ENCODE data around the gene RYR2. TPM values are rescaled to one million over a fixed set of nuclear protein-coding genes. Genes with fewer than 3 reads are reported as not detected.

RYR2 gene
- total RNA-seq, 2 donors from 2014 or later: 59.0 to 75.9 TPM

DNA sequence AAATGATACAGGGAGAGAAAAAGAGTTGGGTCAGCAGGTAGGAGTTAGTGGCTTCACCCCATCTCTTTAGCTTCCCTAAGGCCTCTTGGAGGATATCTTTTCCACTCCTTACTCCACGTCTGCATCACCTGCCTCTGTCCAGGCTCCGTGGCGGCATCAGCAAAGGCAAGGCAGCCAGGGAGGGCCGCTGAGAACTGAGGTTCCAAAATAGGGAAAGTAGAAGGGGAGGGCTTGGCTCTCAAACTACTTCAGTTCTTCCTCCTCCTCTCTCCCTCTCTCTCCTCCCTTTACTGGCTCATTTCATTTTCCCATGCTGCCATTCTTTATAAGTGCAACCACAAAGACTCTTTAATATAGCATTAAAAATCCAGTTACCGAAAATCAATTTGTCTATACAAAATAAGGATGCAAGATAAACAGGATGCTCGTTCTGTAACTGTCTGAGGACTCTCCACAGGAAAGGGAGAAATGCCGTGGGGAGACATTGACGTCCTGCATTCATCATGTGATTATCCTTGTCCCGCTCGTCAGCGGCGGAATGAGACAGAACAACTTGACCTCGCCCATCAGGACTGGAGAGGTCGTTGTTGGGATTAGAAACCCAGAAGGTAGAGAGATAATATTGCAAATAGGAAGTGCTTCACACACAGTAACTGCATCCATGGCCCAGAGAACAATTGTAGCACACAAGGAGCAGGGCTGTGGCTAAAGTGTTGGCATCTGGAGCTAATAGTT lies 34.7 kb upstream of the RYR2 start:
- TF ChIP-seq, protein P1, sequence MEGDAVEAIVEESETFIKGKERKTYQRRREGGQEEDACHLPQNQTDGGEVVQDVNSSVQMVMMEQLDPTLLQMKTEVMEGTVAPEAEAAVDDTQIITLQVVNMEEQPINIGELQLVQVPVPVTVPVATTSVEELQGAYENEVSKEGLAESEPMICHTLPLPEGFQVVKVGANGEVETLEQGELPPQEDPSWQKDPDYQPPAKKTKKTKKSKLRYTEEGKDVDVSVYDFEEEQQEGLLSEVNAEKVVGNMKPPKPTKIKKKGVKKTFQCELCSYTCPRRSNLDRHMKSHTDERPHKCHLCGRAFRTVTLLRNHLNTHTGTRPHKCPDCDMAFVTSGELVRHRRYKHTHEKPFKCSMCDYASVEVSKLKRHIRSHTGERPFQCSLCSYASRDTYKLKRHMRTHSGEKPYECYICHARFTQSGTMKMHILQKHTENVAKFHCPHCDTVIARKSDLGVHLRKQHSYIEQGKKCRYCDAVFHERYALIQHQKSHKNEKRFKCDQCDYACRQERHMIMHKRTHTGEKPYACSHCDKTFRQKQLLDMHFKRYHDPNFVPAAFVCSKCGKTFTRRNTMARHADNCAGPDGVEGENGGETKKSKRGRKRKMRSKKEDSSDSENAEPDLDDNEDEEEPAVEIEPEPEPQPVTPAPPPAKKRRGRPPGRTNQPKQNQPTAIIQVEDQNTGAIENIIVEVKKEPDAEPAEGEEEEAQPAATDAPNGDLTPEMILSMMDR (IDR thresholded peaks at IDR 0.05): no peak
- no peaks in the 10 kb centered on the region for H3K27me3 ChIP-seq (replicated peaks; ENCODE audit: insufficient read depth)
- ATAC-seq (ENCODE audit: insufficient number of reproducible peaks, low FRiP score, low read depth) (no peak), DNase-seq (ENCODE audit: low spot score) (no peak)
- no peaks in the 10 kb centered on the region for H3K36me3 ChIP-seq
- H3K4me3 ChIP-seq: no peak overlapping the region
- H3K4me1 ChIP-seq (ENCODE audit: control insufficient read depth in 1 of 2, low read depth in 2 of 2): peaks cover 16 to 31% of the 10 kb centered on the region in 2 donors
- no peaks in the 10 kb centered on the region for H3K9me3 ChIP-seq
- H3K27ac ChIP-seq: peak overlapping the region in 1 of 2 donors; percentile 19

DNA sequence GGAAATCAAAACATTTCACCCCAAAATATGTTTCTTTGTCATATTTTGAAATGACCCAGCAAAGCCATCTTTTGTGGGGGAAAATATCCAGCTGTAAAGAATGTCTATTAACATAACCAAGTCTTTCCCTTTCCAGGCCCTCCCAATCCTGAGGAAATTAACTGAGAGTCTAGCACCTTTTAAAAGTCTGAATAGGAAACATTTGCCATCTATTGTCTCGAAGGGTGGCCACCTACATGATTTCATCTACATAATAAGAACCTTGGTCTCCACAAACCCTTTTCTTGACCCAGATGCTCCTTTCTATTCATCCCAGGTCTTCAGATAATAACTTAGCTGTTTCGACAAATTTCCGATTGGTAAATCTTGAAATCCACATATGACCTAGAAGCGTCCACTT lies 32.4 kb upstream of the RYR2 start:
- H3K9me3 ChIP-seq: no peaks in the 10 kb centered on the region

DNA sequence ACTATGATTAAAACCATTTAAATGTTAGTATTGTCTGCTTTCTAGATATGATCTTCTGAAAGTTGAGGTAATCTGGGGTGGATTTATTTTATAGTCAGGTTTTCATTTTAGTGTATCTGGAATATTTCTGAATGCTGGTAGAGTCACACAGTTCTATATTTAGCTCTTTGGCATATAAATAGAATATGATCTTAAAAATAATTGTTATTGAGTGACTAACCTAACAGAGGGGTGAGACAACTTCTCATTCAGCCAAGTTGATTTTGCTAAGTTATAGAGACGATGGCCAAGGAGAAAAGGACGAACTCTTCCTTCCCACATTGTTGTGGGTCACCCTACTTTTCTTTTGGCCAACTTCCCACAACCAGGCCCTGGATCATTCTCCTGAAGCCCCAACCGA lies 30.6 kb upstream of the RYR2 start:
- peaks cover 21 to 54% of the 10 kb centered on the region in 2 donors for H3K4me1 ChIP-seq (ENCODE audit: control insufficient read depth in 1 of 2, low read depth in 2 of 2)
- no peaks in the 10 kb centered on the region for H3K36me3 ChIP-seq
- TF ChIP-seq, protein P1 (IDR thresholded peaks at IDR 0.05): no peak
- ATAC-seq (ENCODE audit: insufficient number of reproducible peaks, low FRiP score, low read depth): peak; percentile 67
- peak overlapping the region; percentile 92 to 99 for H3K27ac ChIP-seq
- no peak overlapping the region for H3K4me3 ChIP-seq
- no peaks in the 10 kb centered on the region for H3K27me3 ChIP-seq (replicated peaks; ENCODE audit: insufficient read depth)
- DNase-seq (ENCODE audit: low spot score): no peak
- H3K9me3 ChIP-seq: no peaks in the 10 kb centered on the region

More for the DNA sequence above, 32.4 kb upstream of the RYR2 start:
- Histone ChIP-seq H3K27ac (peak overlapping the region in 1 of 2 donors; percentile 92), H3K4me1 (ENCODE audit: control insufficient read depth in 1 of 2, low read depth in 2 of 2) (peaks cover 21 to 53% of the 10 kb centered on the region in 2 donors), H3K4me3 (no peak overlapping the region), H3K27me3 (replicated peaks; ENCODE audit: insufficient read depth) (no peaks in the 10 kb centered on the region), H3K36me3 (no peaks in the 10 kb centered on the region)
- TF ChIP-seq, protein P1 (IDR thresholded peaks at IDR 0.05): no peak
- DNase-seq (ENCODE audit: low spot score) (no peak), ATAC-seq (ENCODE audit: insufficient number of reproducible peaks, low FRiP score, low read depth) (no peak)

DNA sequence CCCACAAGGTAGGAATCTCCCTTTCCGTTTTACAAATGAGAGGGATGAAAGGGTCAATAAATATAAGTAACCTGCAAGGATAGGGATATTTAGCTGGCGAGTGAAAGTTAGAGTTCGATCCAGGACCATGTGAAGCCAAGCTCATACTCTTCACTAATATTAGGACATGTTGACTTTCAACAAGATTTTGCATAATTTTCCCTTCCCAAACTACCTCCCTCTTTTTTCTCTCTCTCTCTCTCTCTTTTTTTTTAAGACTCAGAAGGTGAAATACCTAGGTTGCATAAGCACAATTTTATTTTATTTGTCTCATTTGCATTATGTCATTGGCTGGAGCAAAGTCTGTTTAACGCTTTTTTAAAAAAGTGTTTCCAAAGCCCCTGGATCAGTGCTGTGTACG lies 29.6 kb upstream of the RYR2 start:
- TF ChIP-seq, protein P1 (IDR thresholded peaks at IDR 0.05): no peak
- H3K27me3 ChIP-seq (replicated peaks; ENCODE audit: insufficient read depth): no peaks in the 10 kb centered on the region
- no peaks in the 10 kb centered on the region for H3K36me3 ChIP-seq
- H3K27ac ChIP-seq: peak overlapping the region; percentile 92 to 99
- ATAC-seq (ENCODE audit: insufficient number of reproducible peaks, low FRiP score, low read depth) (no peak), DNase-seq (ENCODE audit: low spot score) (no peak)
- H3K4me3 ChIP-seq: peak overlapping the region; percentile 27
- H3K9me3 ChIP-seq: no peaks in the 10 kb centered on the region
- peaks cover 21 to 56% of the 10 kb centered on the region in 2 donors for H3K4me1 ChIP-seq (ENCODE audit: control insufficient read depth in 1 of 2, low read depth in 2 of 2)

DNA sequence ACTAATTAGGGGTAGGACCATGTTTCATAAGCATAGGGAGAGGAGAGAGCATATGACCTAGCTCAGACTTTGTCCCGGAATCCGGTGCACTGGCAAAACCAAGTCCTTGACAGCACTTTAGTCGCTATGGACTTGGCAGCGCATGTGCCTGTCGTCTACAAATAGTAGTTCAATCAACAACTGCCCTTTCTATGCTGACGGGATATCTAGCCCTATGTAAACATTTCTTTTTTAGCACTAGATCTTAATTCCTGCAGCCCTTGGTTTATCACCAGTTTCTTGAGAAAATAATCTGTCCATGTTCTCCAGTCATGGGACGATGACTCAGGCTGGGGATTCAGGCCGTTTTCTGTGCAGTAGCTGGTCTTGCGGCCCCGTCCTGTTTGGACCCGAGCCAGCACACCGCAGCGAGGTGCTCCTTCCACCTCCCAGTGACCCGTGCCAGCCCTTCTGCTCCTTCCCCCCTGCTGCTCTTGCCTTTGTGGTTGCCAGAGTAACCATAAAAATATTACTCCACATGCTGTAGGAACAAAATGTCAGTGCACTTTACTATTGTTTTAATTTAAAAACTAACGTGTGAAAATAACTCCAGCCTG lies 29.1 kb upstream of the RYR2 start:
- Histone ChIP-seq H3K9me3 (no peaks in the 10 kb centered on the region), H3K36me3 (no peaks in the 10 kb centered on the region), H3K4me3 (peak overlapping the region; percentile 27), H3K27me3 (replicated peaks; ENCODE audit: insufficient read depth) (no peaks in the 10 kb centered on the region), H3K27ac (peak overlapping the region; percentile 92 to 99), H3K4me1 (ENCODE audit: control insufficient read depth in 1 of 2, low read depth in 2 of 2) (peaks cover 21 to 61% of the 10 kb centered on the region in 2 donors)
- DNase-seq (ENCODE audit: low spot score): peak; percentile 89
- peak; percentile 84 for ATAC-seq (ENCODE audit: insufficient number of reproducible peaks, low FRiP score, low read depth)
- TF ChIP-seq, protein P1 (IDR thresholded peaks at IDR 0.05): no peak
